Liver (tissue), 9 donors: ENCODE measurements around the gene A4GALT. TPM values are rescaled to one million over a fixed set of nuclear protein-coding genes. Genes with fewer than 3 reads are reported as not detected.

Experiments
- DNase-seq: peaks from one replicate; pipeline ENCODE4 v3.0.0-alpha.2; 2017; ENCODE audit warnings: low spot score
- H3K27ac ChIP-seq, 2 donors: one replicate each; pipeline ENCODE4 v1.7.0; 2013; ENCODE audit warnings: inconsistent platforms in 2 of 2, low read length in 2 of 2, control low read depth in 1 of 2, low read depth in 1 of 2, mild to moderate bottlenecking in 1 of 2
- H3K27me3 ChIP-seq, 4 donors: one replicate each; pipeline versions ENCODE4 v1.6.1 to v1.7.0; 2013; ENCODE audit warnings: low read length in 3 of 4, inconsistent platforms in 1 of 4, mild to moderate bottlenecking in 1 of 4, moderate library complexity in 1 of 4; ENCODE audit not compliant: control insufficient read depth in 4 of 4, insufficient read depth in 4 of 4
- H3K36me3 ChIP-seq, 4 donors: one replicate each; pipeline versions ENCODE4 v1.6.1 to v1.7.0; 2013; ENCODE audit warnings: low read length in 3 of 4, mild to moderate bottlenecking in 3 of 4, low read depth in 1 of 4, moderate library complexity in 1 of 4; ENCODE audit not compliant: control insufficient read depth in 4 of 4, insufficient read depth in 3 of 4
- H3K4me1 ChIP-seq, 4 donors: one replicate each; pipeline versions ENCODE4 v1.6.1 to v1.7.0; 2013; ENCODE audit warnings: low read length in 3 of 4, mild to moderate bottlenecking in 3 of 4, moderate library complexity in 1 of 4; ENCODE audit not compliant: control insufficient read depth in 4 of 4, insufficient read depth in 4 of 4
- H3K4me3 ChIP-seq, 3 donors: one replicate each; pipeline versions ENCODE4 v1.6.1 to v1.7.0; 2013; ENCODE audit warnings: low read length in 3 of 3, control low read depth in 1 of 3, low read depth in 1 of 3, mild to moderate bottlenecking in 1 of 3
- H3K9ac ChIP-seq, 2 donors: one replicate each; pipeline ENCODE4 v1.7.0; 2013; ENCODE audit warnings: low read length in 2 of 2, mild to moderate bottlenecking in 2 of 2, moderate library complexity in 2 of 2, control low read depth in 1 of 2, low read depth in 1 of 2
- H3K9me3 ChIP-seq, 4 donors: one replicate each; pipeline versions ENCODE4 v1.6.1 to v1.7.0; 2013; ENCODE audit warnings: low read length in 3 of 4; ENCODE audit not compliant: control insufficient read depth in 4 of 4
- CTCF ChIP-seq: fragments of 150-350 bp; IDR thresholded peaks from 2 replicates; pipeline ENCODE4 v1.5.1; 2017; ENCODE audit warnings: improper control_type of control experiment, low read depth, low read length; ENCODE audit not compliant: missing input control
- EGR1 ChIP-seq, 2 donors: IDR thresholded peaks; 2 replicates each; pipeline ENCODE4 v1.6.1; 2016 to 2018; ENCODE audit warnings: antibody characterized with exemption in 2 of 2, low read depth in 2 of 2
- FOXA1 ChIP-seq: IDR thresholded peaks from 2 replicates; pipeline ENCODE4 v1.6.1; 2016; ENCODE audit warnings: antibody characterized with exemption
- GABPA ChIP-seq, 2 donors: IDR thresholded peaks in 1 of 2; conservative IDR thresholded peaks in 1 of 2; 2 replicates each; pipeline ENCODE4 v1.6.1; 2016; ENCODE audit warnings: antibody characterized with exemption in 2 of 2, mild to moderate bottlenecking in 1 of 2, moderate library complexity in 1 of 2
- HNF4A ChIP-seq, 2 donors: conservative IDR thresholded peaks; 2 replicates each; pipeline ENCODE4 v1.6.1; 2016; ENCODE audit warnings: antibody characterized with exemption in 2 of 2, mild to moderate bottlenecking in 2 of 2
- HNF4G ChIP-seq: IDR thresholded peaks from 2 replicates; pipeline ENCODE4 v1.6.1; 2016; ENCODE audit warnings: antibody characterized with exemption
- JUND ChIP-seq, 2 donors: IDR thresholded peaks; 2 replicates each; pipeline ENCODE4 v1.6.1; 2016; ENCODE audit warnings: antibody characterized with exemption in 2 of 2
- MAX ChIP-seq: IDR thresholded peaks from 2 replicates; pipeline ENCODE4 v1.6.1; 2016; ENCODE audit warnings: antibody characterized with exemption
- NR2F2 ChIP-seq: IDR thresholded peaks from 2 replicates; pipeline ENCODE4 v1.6.1; 2016; ENCODE audit warnings: antibody characterized with exemption
- RAD21 ChIP-seq, 2 donors: IDR thresholded peaks; 2 replicates each; pipeline ENCODE4 v1.6.1; 2016; ENCODE audit warnings: antibody characterized with exemption in 2 of 2, mild to moderate bottlenecking in 2 of 2
- RXRA ChIP-seq, 2 donors: IDR thresholded peaks; 2 replicates each; pipeline ENCODE4 v1.6.1; 2017 to 2018; ENCODE audit warnings: antibody characterized with exemption in 2 of 2, mild to moderate bottlenecking in 1 of 2
- SP1 ChIP-seq: IDR thresholded peaks from 2 replicates; pipeline ENCODE4 v1.6.1; 2018; ENCODE audit warnings: antibody characterized with exemption, mild to moderate bottlenecking
- TAF1 ChIP-seq: conservative IDR thresholded peaks from 2 replicates; pipeline ENCODE4 v1.6.1; 2016; ENCODE audit warnings: antibody characterized with exemption, mild to moderate bottlenecking
- YY1 ChIP-seq: IDR thresholded peaks from 2 replicates; pipeline ENCODE4 v1.6.1; 2016; ENCODE audit warnings: antibody characterized with exemption, mild to moderate bottlenecking
- ZBTB33 ChIP-seq: IDR thresholded peaks from 2 replicates; pipeline ENCODE4 v1.6.1; 2016; ENCODE audit warnings: antibody characterized with exemption
- WGBS: extraction: QIAGEN DNeasy Blood & Tissue Kit; methylation state at CpG from one replicate; pipeline ENCODE4 v1.1.7; 2013; 5-methylcytosine and 5-hydroxymethylcytosine counted together
- polyA plus RNA-seq, 2 donors: library from polyadenylated mRNA; stranded (reverse) in 1 of 2; unstranded in 1 of 2; fragments of 200-250 nt in 1 of 2; fragments of >200 nt in 1 of 2; fragmentation: Nextera tagmentation in 1 of 2; extraction: Ambion mirVana in 1 of 2; gene quantifications; one replicate each; pipeline versions ENCODE4 v1.2.1 to v1.2.3, GENCODE V29; 2013 to 2015
- total RNA-seq, 2 donors: library from RNA; depleted of rRNA; stranded (reverse); fragments of >200 nt; gene quantifications; one replicate each; pipeline ENCODE4 v1.2.3, GENCODE V29; 2014
- TF ChIP-seq, protein P1 (sequence below): IDR thresholded peaks from 2 replicates; pipeline ENCODE4 v1.6.1; 2016; ENCODE audit warnings: antibody characterized with exemption, mild to moderate bottlenecking
- donor health status: healthy.
- donor health status: healthy.
- donor health status: healthy.
- donor health status: healthy.
- donor health status: healthy.

Gene A4GALT
- total and polyA plus RNA-seq, 4 donors = 1.6 to 8.2 (median 2.0) TPM

- no peaks in the 10 kb centered on the region for H3K4me1 ChIP-seq
- no peaks in the 10 kb centered on the region for H3K36me3 ChIP-seq
- no peak overlapping the region for H3K4me3 ChIP-seq
- H3K9ac ChIP-seq = no peak overlapping the region
- no peaks in the 10 kb centered on the region for H3K27me3 ChIP-seq
- 86% methylated on average over 6 of the region's 6 CpGs for WGBS
- DNase-seq = no peak
- no peak overlapping the region for H3K27ac ChIP-seq
- H3K9me3 ChIP-seq = no peaks in the 10 kb centered on the region
- TF ChIP-seq NR2F2 (no peak), FOXA1 (no peak), HNF4A (conservative IDR thresholded peaks at IDR 0.05) (no peak), SP1 (no peak), EGR1 (IDR thresholded peaks at IDR 0.05; ENCODE audit: low read depth in 2 of 2) (no peak), YY1 (no peak), RXRA (IDR thresholded peaks at IDR 0.05) (no peak), JUND (IDR thresholded peaks at IDR 0.05) (no peak), TAF1 (no peak), HNF4G (no peak)
Observed at GRCh38 chr22:42732081-42732480, 11.4 kb upstream of the A4GALT start.

- WGBS = 93% methylated on average over 6 of the region's 6 CpGs
- H3K9me3 ChIP-seq = no peaks in the 10 kb centered on the region
- H3K4me3 ChIP-seq = no peak overlapping the region
- H3K9ac ChIP-seq = no peak overlapping the region
- no peak for TF ChIP-seq TAF1
- no peaks in the 10 kb centered on the region for H3K36me3 ChIP-seq
- H3K4me1 ChIP-seq = no peaks in the 10 kb centered on the region
- H3K27me3 ChIP-seq = no peaks in the 10 kb centered on the region
- no peak overlapping the region for H3K27ac ChIP-seq
- no peak for DNase-seq
Observed at GRCh38 chr22:42726811-42727210, 6.1 kb upstream of the A4GALT start.

GRCh38 chr22:42725606-42726355 is 5.1 kb upstream of the A4GALT start:
- TF ChIP-seq TAF1 (no peak), CTCF (no peak), MAX (no peak), EGR1 (IDR thresholded peaks at IDR 0.05; ENCODE audit: low read depth in 2 of 2) (no peak), RXRA (IDR thresholded peaks at IDR 0.05) (no peak), HNF4A (conservative IDR thresholded peaks at IDR 0.05) (no peak), FOXA1 (no peak), JUND (IDR thresholded peaks at IDR 0.05) (no peak), SP1 (no peak), ZBTB33 (no peak), RAD21 (IDR thresholded peaks at IDR 0.05) (no peak), GABPA (IDR thresholded peaks at IDR 0.05 in 1 of 2, conservative IDR thresholded peaks at IDR 0.05 in 1 of 2) (no peak)
- TF ChIP-seq, protein P1, sequence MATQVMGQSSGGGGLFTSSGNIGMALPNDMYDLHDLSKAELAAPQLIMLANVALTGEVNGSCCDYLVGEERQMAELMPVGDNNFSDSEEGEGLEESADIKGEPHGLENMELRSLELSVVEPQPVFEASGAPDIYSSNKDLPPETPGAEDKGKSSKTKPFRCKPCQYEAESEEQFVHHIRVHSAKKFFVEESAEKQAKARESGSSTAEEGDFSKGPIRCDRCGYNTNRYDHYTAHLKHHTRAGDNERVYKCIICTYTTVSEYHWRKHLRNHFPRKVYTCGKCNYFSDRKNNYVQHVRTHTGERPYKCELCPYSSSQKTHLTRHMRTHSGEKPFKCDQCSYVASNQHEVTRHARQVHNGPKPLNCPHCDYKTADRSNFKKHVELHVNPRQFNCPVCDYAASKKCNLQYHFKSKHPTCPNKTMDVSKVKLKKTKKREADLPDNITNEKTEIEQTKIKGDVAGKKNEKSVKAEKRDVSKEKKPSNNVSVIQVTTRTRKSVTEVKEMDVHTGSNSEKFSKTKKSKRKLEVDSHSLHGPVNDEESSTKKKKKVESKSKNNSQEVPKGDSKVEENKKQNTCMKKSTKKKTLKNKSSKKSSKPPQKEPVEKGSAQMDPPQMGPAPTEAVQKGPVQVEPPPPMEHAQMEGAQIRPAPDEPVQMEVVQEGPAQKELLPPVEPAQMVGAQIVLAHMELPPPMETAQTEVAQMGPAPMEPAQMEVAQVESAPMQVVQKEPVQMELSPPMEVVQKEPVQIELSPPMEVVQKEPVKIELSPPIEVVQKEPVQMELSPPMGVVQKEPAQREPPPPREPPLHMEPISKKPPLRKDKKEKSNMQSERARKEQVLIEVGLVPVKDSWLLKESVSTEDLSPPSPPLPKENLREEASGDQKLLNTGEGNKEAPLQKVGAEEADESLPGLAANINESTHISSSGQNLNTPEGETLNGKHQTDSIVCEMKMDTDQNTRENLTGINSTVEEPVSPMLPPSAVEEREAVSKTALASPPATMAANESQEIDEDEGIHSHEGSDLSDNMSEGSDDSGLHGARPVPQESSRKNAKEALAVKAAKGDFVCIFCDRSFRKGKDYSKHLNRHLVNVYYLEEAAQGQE = no peak
- WGBS = 80% methylated on average over 6 of the region's 6 CpGs
- Histone ChIP-seq H3K4me3 (no peak overlapping the region), H3K27me3 (peaks cover 0 to 2% (median 0%) of the 10 kb centered on the region in 4 donors), H3K27ac (no peak overlapping the region), H3K9ac (no peak overlapping the region), H3K9me3 (no peaks in the 10 kb centered on the region), H3K36me3 (no peaks in the 10 kb centered on the region), H3K4me1 (peaks cover 0 to 7% (median 1%) of the 10 kb centered on the region in 4 donors)
- DNase-seq = no peak
